ENCODE data around the gene TMEM208. TPM values are rescaled to one million over a fixed set of nuclear protein-coding genes. Genes with fewer than 3 reads are reported as not detected.

TMEM208 gene
- 10 to 100 TPM; 32.3 to 39.7 TPM for total RNA-seq

GRCh38 chr16:67226804-67227566 lies at the start of gene TMEM208:
TSS of gene TMEM208 (plus strand) at chr16:67227130. CDS start at chr16:67227219, 89 bp downstream.
- H3K9me3 Mint-ChIP-seq (ENCODE audit: low read depth): no peaks in the 10 kb centered on the region
- peak; percentile 100 for DNase-seq
- H3K4me1 Mint-ChIP-seq: peaks cover 50% of the 10 kb centered on the region
- H3K36me3 Mint-ChIP-seq: peaks cover 24% of the 10 kb centered on the region
- ATAC-seq: peak; percentile 98
- H3K4me3 Mint-ChIP-seq: peak within 1 kb of the TSS; percentile 98
- H3K27me3 Mint-ChIP-seq: no peaks in the 10 kb centered on the region
- peak within 1 kb of the TSS; percentile 96 for H3K27ac Mint-ChIP-seq
- CTCF ChIA-PET: interaction anchor here (0.8 to 3.2 kb wide), 21 partner anchors 9 to 280 kb away, joined by 3 to 41 read pairs (median 3); partner anchors contain the start of genes ATP6V0D1, E2F4, ELMO3 and FBXL8

DNA sequence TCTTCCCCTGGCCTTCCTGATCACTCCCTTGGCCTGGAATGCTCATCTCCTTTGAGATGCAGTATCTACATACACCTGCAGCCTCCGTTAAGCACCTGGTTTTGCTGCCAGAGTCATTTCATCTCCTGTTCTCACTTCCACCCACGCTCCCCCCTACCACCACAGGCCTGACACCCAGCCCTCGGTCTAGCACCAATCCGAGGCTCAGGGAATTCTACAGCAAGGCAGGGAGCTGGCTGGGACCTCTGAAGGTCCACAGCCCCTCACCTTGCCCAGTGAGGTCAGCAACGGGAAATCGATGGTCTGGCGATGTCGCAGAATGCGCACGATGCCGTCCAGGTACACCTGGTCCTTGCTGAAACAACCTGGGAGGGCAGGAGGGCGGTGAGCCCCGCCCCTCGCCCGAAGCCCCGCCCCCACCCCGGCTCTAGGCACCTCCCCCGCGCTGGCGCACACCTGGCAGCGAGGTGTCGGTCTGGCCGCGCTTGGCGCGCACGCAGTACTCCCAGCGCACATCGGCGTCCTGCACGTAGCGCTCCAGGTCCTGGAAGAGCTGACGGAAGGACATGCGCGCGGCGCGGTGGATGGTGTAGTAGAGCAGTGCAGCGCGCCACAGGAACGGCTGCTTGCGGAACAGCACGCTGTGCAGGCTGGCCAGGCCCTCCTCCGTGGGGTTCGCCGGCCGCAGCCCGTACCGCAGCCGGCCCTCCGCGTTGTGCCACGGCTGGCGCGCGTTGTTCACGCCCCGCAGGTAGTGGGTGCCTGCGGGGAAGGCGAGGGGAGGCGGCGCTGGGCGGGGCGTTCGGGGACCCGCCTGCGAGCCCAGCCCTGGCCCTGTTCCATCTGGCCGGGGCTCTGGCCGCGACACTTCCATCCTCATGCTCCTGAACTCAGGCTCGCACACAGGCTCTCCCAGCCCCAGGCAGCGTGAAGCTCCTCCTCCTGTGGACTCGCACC lies 48.9 kb upstream of the TMEM208 start:
- H3K9me3 Mint-ChIP-seq (ENCODE audit: low read depth): no peaks in the 10 kb centered on the region
- no peak overlapping the region for H3K27ac Mint-ChIP-seq
- H3K27me3 Mint-ChIP-seq: peaks cover 20% of the 10 kb centered on the region
- CTCF ChIA-PET: interaction anchor here (0.9 to 5.7 kb wide), 9 partner anchors 8 to 231 kb away, joined by 3 to 88 read pairs (median 5); partner anchors contain the start of genes B3GNT9, FBXL8, HSF4 and NOL3
- peaks cover 28% of the 10 kb centered on the region for H3K4me1 Mint-ChIP-seq
- H3K4me3 Mint-ChIP-seq: peak overlapping the region; percentile 64
- DNase-seq (peak; percentile 69), ATAC-seq (peak; percentile 48)
- H3K36me3 Mint-ChIP-seq: no peaks in the 10 kb centered on the region

GRCh38 chr16:67179421-67180080 lies 47.4 kb upstream of the TMEM208 start:
- H3K4me3 Mint-ChIP-seq: no peak overlapping the region
- no peak for ATAC-seq
- DNase-seq: no peak
- CTCF ChIA-PET: interaction anchor here (0.7 to 2.6 kb wide), 8 partner anchors 8 to 202 kb away, joined by 3 to 9 read pairs (median 4); partner anchors contain the start of genes NOL3 and PHAF1
- H3K36me3 Mint-ChIP-seq: no peaks in the 10 kb centered on the region
- peaks cover 14% of the 10 kb centered on the region for H3K27me3 Mint-ChIP-seq
- H3K4me1 Mint-ChIP-seq: peaks cover 17% of the 10 kb centered on the region
- H3K9me3 Mint-ChIP-seq (ENCODE audit: low read depth): no peaks in the 10 kb centered on the region
- H3K27ac Mint-ChIP-seq: no peak overlapping the region

DNA sequence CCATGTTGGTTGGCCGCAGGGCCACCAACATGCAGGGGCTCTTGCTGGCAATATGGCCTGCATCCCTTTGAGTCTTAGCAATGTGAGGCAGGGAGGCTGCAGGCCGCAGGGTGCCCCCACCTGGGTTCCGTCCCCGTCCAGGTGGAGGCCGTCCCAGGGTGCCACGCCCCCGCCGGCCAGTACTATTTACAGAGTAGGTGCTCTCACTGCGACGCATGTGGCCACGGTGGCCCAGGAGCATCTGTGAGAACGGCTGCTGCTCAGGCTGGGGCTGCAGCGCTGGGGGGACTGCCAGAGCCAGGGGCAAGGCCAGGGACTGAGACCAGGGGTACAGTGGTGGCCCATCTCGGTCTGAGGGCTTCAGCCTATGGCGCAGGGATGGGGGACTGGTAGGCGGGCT lies 46.8 kb upstream of the TMEM208 start:
- DNase-seq (no peak), ATAC-seq (no peak)
- H3K9me3 Mint-ChIP-seq (ENCODE audit: low read depth): no peaks in the 10 kb centered on the region
- CTCF ChIA-PET: interaction anchor here (0.9 to 1.6 kb wide), 3 partner anchors 10 to 25 kb away, joined by 4 to 9 read pairs (median 5); partner anchors contain the start of gene NOL3
- H3K27ac Mint-ChIP-seq: no peak overlapping the region
- H3K27me3 Mint-ChIP-seq: peaks cover 17% of the 10 kb centered on the region
- peaks cover 21% of the 10 kb centered on the region for H3K4me1 Mint-ChIP-seq
- no peaks in the 10 kb centered on the region for H3K36me3 Mint-ChIP-seq
- H3K4me3 Mint-ChIP-seq: no peak overlapping the region

DNA sequence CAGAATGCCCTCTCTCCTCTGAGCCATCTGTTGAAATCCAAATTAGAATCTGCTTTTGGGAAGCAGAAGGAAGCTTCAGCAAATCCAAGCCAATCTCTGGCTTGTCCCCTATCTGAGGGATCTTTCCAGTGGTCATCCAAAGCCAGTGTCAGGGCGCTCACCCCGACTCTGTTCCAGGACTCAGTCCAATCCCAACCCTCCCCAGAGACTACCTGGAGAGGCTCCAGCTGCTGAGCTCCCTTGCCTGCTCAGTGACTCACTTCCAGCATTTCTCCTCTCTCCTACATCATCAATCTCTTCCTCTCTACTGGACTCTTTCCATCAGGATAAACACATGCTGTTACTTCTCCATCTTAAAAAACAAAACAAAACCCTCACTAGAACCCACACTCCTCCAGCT lies 45.6 kb upstream of the TMEM208 start:
- H3K9me3 Mint-ChIP-seq (ENCODE audit: low read depth): no peaks in the 10 kb centered on the region
- no peak overlapping the region for H3K27ac Mint-ChIP-seq
- no peaks in the 10 kb centered on the region for H3K36me3 Mint-ChIP-seq
- peaks cover 25% of the 10 kb centered on the region for H3K27me3 Mint-ChIP-seq
- H3K4me1 Mint-ChIP-seq: peaks cover 28% of the 10 kb centered on the region
- CTCF ChIA-PET: interaction anchor here (1.3 to 5.0 kb wide), 5 partner anchors 21 to 174 kb away, joined by 3 to 72 read pairs (median 4); partner anchors contain the start of genes FBXL8, HSF4 and TRADD
- ATAC-seq: no peak
- no peak for DNase-seq
- no peak overlapping the region for H3K4me3 Mint-ChIP-seq

DNA sequence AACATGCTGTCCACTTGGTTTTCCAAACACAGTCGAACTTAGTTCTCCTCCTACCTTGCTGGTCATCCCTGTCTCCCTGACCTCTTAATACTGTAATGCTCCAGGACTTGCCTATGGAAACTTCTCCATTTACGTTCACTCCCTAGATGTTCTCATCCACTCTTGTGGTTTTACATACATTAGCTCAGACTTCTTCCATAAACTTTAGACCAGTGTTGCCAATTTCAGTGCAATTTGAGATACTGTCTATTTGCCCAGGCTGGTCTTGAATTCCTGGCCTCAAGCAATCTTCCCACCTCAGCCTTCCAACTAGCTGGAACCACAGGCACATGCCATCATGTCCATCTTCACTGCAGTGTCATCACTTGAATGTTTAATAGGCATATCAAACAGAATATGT lies 44.6 kb upstream of the TMEM208 start:
- ATAC-seq (no peak), DNase-seq (no peak)
- H3K36me3 Mint-ChIP-seq: no peaks in the 10 kb centered on the region
- H3K27ac Mint-ChIP-seq: no peak overlapping the region
- H3K9me3 Mint-ChIP-seq (ENCODE audit: low read depth): no peaks in the 10 kb centered on the region
- no peak overlapping the region for H3K4me3 Mint-ChIP-seq
- CTCF ChIA-PET: interaction anchor here (1.3 to 5.0 kb wide), 10 partner anchors 9 to 228 kb away, joined by 3 to 72 read pairs (median 5); partner anchors contain the start of genes FBXL8, HSF4, NOL3 and TRADD
- H3K27me3 Mint-ChIP-seq: peaks cover 24% of the 10 kb centered on the region
- H3K4me1 Mint-ChIP-seq: peaks cover 28% of the 10 kb centered on the region

- Mint-ChIP-seq H3K4me3 (no peak overlapping the region), H3K27ac (no peak overlapping the region), H3K36me3 (no peaks in the 10 kb centered on the region), H3K27me3 (peaks cover 18% of the 10 kb centered on the region), H3K4me1 (peaks cover 21% of the 10 kb centered on the region), H3K9me3 (ENCODE audit: low read depth) (no peaks in the 10 kb centered on the region)
- ATAC-seq (no peak), DNase-seq (no peak)
- CTCF ChIA-PET: interaction anchor here (0.6 to 5.0 kb wide), 11 partner anchors 9 to 231 kb away, joined by 3 to 72 read pairs (median 5); partner anchors contain the start of genes CES3, FBXL8, HSF4 and NOL3
Measured at GRCh38 chr16:67183284-67183626, 43.7 kb upstream of the TMEM208 start.

- no peaks in the 10 kb centered on the region for H3K9me3 Mint-ChIP-seq (ENCODE audit: low read depth)
- no peaks in the 10 kb centered on the region for H3K36me3 Mint-ChIP-seq
- H3K4me1 Mint-ChIP-seq: peaks cover 16% of the 10 kb centered on the region
Measured at GRCh38 chr16:67183627-67184452, 43.1 kb upstream of the TMEM208 start, which contains the start of gene MATCAP1. TSS of gene MATCAP1 (minus strand) at chr16:67183963. CDS start at chr16:67180610, 3,353 bp downstream.

DNA sequence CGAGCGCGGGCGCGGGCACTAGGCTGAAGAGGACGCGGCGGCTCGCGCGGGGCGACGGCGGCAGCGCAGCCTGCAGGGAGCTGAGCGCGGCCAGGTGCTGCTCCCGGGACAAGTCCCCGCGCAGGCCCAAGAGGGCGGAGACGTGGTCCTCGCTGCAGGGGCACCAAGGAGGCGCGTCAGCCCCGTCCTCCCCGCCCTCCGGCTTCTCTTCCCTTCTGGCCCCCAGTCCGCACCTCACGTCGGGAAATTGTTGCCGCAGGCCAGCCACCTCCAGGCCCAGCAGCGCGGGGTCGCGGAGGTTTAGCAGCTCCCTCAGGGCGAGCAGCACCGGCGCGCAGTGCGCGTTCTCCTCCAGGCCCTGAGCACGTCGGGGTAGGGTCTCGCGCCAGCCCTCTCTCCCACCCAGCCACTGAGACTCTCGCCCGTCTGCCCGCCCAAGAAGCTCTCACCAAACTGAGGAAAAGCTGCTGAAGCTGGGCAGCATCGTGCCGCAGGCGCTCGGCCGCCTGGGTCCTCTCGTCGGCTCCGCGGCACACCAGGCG lies 42.4 kb upstream of the TMEM208 start:
- Mint-ChIP-seq H3K4me1 (peaks cover 15% of the 10 kb centered on the region), H3K4me3 (peak overlapping the region; percentile 31), H3K27ac (no peak overlapping the region), H3K9me3 (ENCODE audit: low read depth) (no peaks in the 10 kb centered on the region), H3K36me3 (no peaks in the 10 kb centered on the region), H3K27me3 (peaks cover 18% of the 10 kb centered on the region)
- no peak for DNase-seq
- peak; percentile 2 for ATAC-seq
- CTCF ChIA-PET: interaction anchor here (0.6 to 5.0 kb wide), 31 partner anchors 8 to 288 kb away, joined by 3 to 72 read pairs (median 5); partner anchors contain the start of genes B3GNT9, CES3, ELMO3 and FBXL8

More at GRCh38 chr16:67183627-67184452, 43.1 kb upstream of the TMEM208 start, which contains the start of gene MATCAP1:
- Mint-ChIP-seq H3K27me3 (peaks cover 18% of the 10 kb centered on the region), H3K4me3 (peak within 1 kb of the TSS; percentile 31), H3K27ac (no peak within 1 kb of the TSS)
- DNase-seq (peak; percentile 98), ATAC-seq (peak; percentile 96)
- CTCF ChIA-PET: interaction anchor here (0.6 to 5.0 kb wide), 20 partner anchors 9 to 236 kb away, joined by 3 to 72 read pairs (median 5); partner anchors contain the start of genes CES3, ELMO3, FBXL8 and HSF4

DNA sequence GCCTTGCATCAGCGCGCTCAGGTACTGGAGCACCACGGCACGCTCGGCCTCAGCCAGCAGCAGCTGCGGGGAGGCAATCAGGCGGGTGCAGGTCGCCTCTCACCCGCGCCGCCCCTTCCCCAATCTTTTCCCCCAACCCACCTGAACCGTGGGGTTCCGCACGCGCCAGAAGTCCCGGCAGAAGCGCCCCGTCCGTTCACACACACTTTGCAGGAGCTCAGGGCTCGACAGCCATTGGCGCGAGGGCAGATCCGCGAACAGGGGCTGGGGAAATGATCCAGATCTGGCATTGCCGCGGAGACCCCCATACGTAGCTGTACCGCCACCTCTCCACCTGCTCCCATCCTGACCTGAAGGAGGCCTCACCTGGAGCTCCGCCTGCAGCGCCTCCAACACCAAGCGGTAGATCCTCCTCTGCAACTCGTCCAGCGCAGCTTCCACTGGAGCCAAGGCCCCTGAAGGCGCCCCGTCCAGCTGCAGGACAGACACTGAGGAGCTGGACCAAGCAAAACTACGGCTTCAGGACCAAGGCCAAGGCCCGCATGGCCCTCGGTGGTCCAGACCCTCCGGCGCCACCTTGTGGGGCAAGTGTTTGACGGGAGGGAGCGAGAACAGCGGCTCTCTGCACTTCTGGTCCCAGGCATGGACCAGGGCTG lies 41.8 kb upstream of the TMEM208 start:
- Mint-ChIP-seq H3K4me1 (peaks cover 15% of the 10 kb centered on the region), H3K4me3 (peak overlapping the region; percentile 68), H3K27me3 (peaks cover 18% of the 10 kb centered on the region), H3K27ac (no peak overlapping the region), H3K9me3 (ENCODE audit: low read depth) (no peaks in the 10 kb centered on the region), H3K36me3 (no peaks in the 10 kb centered on the region)
- CTCF ChIA-PET: interaction anchor here (0.6 to 5.0 kb wide), 32 partner anchors 8 to 289 kb away, joined by 3 to 72 read pairs (median 5); partner anchors contain the start of genes B3GNT9, CES3, ELMO3 and FBXL8
- ATAC-seq (peak; percentile 28), DNase-seq (peak; percentile 93)

GRCh38 chr16:67185651-67186134 lies 41.2 kb upstream of the TMEM208 start:
- ATAC-seq (no peak), DNase-seq (no peak)
- Mint-ChIP-seq H3K4me3 (peak overlapping the region; percentile 68), H3K27ac (no peak overlapping the region), H3K36me3 (no peaks in the 10 kb centered on the region), H3K4me1 (peaks cover 15% of the 10 kb centered on the region), H3K9me3 (ENCODE audit: low read depth) (no peaks in the 10 kb centered on the region), H3K27me3 (peaks cover 18% of the 10 kb centered on the region)
- CTCF ChIA-PET: interaction anchor here (0.8 to 5.0 kb wide), 26 partner anchors 9 to 239 kb away, joined by 3 to 72 read pairs (median 6); partner anchors contain the start of genes B3GNT9, CES3, ELMO3 and FBXL8

Data from activated CD8-positive, alpha-beta memory T cell treated with anti-CD3 and anti-CD28 coated beads, Interleukin-2, amount 10 ng/mL, durations not matched to agents 7 days and 5 days (primary cell).